ENCODE results near the gene OXER1.
A peak's percentile ranks its signal among the peaks of the same experiment; 100 is the strongest.

Gene OXER1, protein sequence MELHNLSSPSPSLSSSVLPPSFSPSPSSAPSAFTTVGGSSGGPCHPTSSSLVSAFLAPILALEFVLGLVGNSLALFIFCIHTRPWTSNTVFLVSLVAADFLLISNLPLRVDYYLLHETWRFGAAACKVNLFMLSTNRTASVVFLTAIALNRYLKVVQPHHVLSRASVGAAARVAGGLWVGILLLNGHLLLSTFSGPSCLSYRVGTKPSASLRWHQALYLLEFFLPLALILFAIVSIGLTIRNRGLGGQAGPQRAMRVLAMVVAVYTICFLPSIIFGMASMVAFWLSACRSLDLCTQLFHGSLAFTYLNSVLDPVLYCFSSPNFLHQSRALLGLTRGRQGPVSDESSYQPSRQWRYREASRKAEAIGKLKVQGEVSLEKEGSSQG

DNA sequence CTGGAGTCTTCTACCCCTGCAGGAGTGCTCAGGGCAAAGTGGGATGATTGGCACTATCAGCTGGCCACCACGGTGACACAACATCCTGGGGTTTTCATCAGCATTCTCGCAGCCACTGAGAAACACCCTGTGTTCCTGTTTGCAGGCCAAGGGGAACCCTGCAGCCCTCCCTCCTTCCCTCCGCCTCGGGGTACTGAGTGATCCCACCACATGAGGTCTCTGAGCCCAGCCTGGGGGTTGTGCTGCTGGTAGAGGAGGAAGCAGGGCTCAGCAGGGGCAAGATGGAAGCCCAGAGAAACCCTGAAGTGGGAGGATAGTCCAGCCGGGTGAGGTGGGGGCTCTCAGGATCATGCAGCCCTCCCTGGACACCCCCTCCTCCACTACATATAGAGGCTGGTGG, at the start of gene OXER1:
Gene OXER1 (minus strand): TSS at position 40 of the 400 bp plus-strand sequence. CDS start 73 bp downstream, outside the sequence.
- H3K9me3 ChIP-seq (ENCODE audit: low read depth, low read length): no peaks in the 10 kb centered on the region
- H3K4me3 ChIP-seq: no peak within 1 kb of the TSS
- DNase-seq (ENCODE audit: low read depth, low spot score): no peak
- no peak within 1 kb of the TSS for H3K27ac ChIP-seq
- TF ChIP-seq EZH2 (IDR thresholded peaks at IDR 0.05): no peak
- TF ChIP-seq POLR2AphosphoS5 (IDR thresholded peaks at IDR 0.05; ENCODE audit: borderline replicate concordance, low read depth, low read length): no peak
- TF ChIP-seq FOXP2 (optimal IDR thresholded peaks at IDR 0.05; ENCODE audit: control extremely low read depth, extremely low read length, insufficient read depth): no peak
- H3K9ac ChIP-seq (ENCODE audit: insufficient read length): no peak within 1 kb of the TSS
- no peaks in the 10 kb centered on the region for H3K36me3 ChIP-seq (ENCODE audit: insufficient read depth, low read length)

DNA sequence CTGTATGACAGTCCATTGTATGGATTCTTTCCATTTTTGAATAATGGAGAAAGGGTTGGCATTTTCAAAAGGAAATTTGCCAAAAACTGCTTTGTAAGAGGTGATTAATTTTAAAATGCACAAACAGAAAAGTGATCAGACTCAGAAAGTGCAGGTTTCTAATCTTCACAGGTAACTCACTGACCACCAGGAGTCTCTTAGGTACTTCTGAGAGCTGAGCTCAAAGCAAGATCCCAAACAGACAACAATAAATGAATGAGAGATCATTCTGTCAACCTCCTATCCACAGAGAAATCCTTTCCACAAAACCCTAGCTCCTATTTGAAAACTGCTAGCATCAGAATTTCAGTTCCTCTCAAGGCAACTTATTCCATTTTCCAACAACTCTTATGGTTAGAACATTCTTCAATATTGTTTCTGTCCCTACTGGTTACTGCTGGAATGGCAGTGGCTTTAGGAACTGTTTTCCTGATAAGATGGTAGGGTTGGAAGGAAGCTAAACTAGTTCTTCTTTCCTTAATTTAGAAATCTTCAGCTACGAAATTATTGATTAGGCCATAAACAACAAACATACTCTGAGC, 49.1 kb upstream of the OXER1 start:
- Histone ChIP-seq H3K9me3 (ENCODE audit: low read depth, low read length) (no peaks in the 10 kb centered on the region), H3K36me3 (ENCODE audit: insufficient read depth, low read length) (no peaks in the 10 kb centered on the region)
- DNase-seq (ENCODE audit: low read depth, low spot score): no peak

DNA sequence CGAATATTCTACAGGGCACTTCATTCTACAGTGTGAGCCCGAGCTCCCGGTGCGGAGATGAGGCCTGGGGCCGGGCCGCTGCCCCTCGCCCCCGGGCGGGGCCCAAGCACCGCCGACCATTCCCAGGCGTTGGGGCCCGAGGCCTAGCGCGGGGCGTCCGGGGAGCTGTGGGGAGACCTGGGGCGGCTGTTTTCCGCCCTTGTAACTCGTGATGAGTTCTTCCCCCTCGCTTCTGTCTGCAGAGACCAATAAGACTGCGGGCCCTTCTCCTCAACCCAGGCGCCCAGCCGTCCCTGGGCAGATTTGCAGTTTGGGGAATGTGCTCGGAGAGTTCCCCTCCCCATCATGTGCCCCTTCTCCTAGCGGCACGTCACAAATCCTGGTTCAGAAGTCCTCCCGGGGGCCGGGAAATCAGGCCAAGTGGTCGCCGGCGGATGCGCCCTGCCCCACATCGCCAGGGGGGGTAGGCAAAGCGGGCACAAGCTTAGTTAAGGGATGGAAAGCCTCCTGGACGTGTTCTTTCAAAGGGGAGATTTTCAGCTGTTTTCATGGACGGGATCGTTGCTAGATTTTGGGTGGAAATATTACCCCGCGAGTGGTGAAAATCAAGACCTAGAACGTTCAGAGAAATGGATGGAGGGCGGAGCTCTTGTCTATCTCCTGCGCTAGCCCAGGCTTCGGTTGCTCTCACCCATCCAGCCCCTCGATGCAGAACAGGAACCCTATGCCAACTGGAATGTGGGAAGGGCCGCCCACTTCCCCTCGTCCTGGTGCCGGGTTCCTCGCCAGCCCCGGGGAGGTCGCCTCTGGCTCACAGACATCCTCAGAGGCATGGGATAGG, 47.3 kb upstream of the OXER1 start:
- Histone ChIP-seq H3K4me3 (peak overlapping the region; percentile 95), H3K9ac (ENCODE audit: insufficient read length) (no peak overlapping the region), H3K36me3 (ENCODE audit: insufficient read depth, low read length) (no peaks in the 10 kb centered on the region), H3K27ac (no peak overlapping the region), H3K9me3 (ENCODE audit: low read depth, low read length) (no peaks in the 10 kb centered on the region)
- DNase-seq (ENCODE audit: low read depth, low spot score): no peak
- TF ChIP-seq EZH2 (IDR thresholded peaks at IDR 0.05) (no peak), FOXP2 (optimal IDR thresholded peaks at IDR 0.05; ENCODE audit: control extremely low read depth, extremely low read length, insufficient read depth) (no peak), POLR2AphosphoS5 (IDR thresholded peaks at IDR 0.05; ENCODE audit: borderline replicate concordance, low read depth, low read length) (no peak)

More for the DNA sequence above, 49.1 kb upstream of the OXER1 start:
- no peak overlapping the region for H3K4me3 ChIP-seq
- no peak overlapping the region for H3K9ac ChIP-seq (ENCODE audit: insufficient read length)
- TF ChIP-seq EZH2 (IDR thresholded peaks at IDR 0.05): no peak
- TF ChIP-seq POLR2AphosphoS5 (IDR thresholded peaks at IDR 0.05; ENCODE audit: borderline replicate concordance, low read depth, low read length): no peak
- TF ChIP-seq FOXP2 (optimal IDR thresholded peaks at IDR 0.05; ENCODE audit: control extremely low read depth, extremely low read length, insufficient read depth): no peak
- H3K27ac ChIP-seq: no peak overlapping the region

DNA sequence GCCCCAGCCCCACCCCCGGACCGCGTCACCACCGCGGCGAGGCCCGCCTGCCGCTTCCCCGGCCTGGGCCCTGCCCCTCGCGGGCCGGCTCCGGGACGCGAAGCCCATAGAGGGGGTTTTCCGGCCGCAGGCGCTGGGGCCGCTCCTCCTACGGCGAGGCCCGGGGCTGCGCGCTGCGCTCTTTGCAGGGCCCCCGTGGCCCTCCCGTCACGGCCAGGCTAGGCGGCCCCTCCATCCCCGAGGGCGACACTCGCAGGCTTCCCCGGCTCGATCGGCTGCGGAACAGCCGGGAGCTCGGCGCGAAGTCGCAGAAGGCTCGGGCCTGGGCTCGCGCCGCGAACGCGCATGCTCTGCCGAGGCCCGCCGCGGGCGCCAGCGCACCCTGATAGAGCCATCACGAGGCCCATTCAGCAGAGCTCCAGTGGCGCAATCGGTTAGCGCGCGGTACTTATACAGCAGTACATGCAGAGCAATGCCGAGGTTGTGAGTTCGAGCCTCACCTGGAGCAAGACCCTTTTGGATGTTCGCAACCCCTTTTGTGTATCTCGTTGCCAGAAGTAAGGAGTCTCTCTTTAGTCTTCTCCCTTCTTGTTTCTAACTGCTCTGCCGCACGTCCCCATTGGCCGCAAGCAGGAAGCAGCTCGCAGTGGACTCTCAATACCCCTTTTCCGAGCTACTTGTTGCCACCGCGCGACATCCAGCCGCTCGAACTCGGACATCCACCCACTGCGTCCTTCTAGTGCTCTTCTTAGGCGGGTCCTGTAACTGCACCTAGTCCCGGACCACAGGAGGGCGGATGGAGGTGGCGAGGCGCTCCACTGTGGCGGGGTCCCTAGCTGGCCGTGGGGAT, 46.4 kb upstream of the OXER1 start:
- peak overlapping the region; percentile 94 for H3K27ac ChIP-seq
- no peaks in the 10 kb centered on the region for H3K9me3 ChIP-seq (ENCODE audit: low read depth, low read length)
- H3K36me3 ChIP-seq (ENCODE audit: insufficient read depth, low read length): no peaks in the 10 kb centered on the region
- peak overlapping the region; percentile 94 for H3K9ac ChIP-seq (ENCODE audit: insufficient read length)
- peak; percentile 96 for DNase-seq (ENCODE audit: low read depth, low spot score)
- peak; percentile 78 for TF ChIP-seq POLR2AphosphoS5 (IDR thresholded peaks at IDR 0.05; ENCODE audit: borderline replicate concordance, low read depth, low read length)
- no peak for TF ChIP-seq FOXP2 (optimal IDR thresholded peaks at IDR 0.05; ENCODE audit: control extremely low read depth, extremely low read length, insufficient read depth)
- H3K4me3 ChIP-seq: peak overlapping the region; percentile 95

DNA sequence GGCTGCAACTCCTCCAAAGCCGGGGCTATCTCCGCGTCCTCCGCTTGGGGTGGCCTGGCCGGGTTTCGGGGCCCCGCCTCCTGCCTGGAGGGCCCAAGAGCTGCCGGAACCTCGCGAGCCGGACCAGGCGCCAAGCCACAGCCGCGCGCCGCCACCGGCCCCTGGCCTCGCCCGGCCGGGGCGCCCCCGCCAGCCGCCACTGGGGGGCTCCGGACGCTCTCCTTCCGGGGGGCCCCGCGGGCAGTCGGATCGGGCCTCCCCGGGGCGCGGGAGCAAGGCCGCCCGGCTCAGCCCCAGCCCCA, 45.8 kb upstream of the OXER1 start:
- Histone ChIP-seq H3K9me3 (ENCODE audit: low read depth, low read length) (no peaks in the 10 kb centered on the region), H3K27ac (peak overlapping the region; percentile 94), H3K36me3 (ENCODE audit: insufficient read depth, low read length) (no peaks in the 10 kb centered on the region), H3K4me3 (peak overlapping the region; percentile 95), H3K9ac (ENCODE audit: insufficient read length) (peak overlapping the region; percentile 94)
- no peak for DNase-seq (ENCODE audit: low read depth, low spot score)
- TF ChIP-seq FOXP2 (optimal IDR thresholded peaks at IDR 0.05; ENCODE audit: control extremely low read depth, extremely low read length, insufficient read depth) (no peak), EZH2 (IDR thresholded peaks at IDR 0.05) (no peak), POLR2AphosphoS5 (IDR thresholded peaks at IDR 0.05; ENCODE audit: borderline replicate concordance, low read depth, low read length) (no peak)

DNA sequence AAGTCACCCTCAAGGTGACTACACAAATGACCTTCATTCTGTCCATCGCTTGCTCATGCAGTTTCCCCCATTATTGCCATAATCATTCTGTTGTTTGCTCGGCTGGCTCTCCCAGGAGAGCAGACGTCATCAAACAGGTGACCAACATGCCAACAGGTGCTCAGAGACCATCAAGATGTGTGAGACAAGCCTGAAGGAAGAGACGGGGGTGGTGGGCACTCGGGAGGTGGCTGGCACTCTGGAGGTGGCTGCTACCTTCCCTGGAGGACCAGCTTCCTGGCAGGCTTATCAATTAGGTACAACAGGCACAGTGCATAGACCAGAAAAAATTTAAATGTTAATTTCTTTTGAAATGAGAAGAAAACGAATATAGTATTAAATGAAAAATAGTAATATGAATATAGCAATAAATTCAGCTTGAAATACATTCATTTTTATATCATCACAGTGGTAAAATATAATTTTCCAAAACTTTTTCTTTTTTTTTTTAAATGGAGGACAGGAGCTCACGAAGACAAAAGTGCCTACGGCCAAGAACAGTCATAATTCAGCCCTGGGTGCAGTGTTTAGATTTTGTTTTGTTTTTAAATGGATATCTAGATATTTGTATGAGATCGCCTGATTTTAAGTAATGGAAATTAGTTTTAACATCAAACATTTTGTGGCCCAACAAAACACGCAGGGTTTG, 45.3 kb upstream of the OXER1 start:
- DNase-seq (ENCODE audit: low read depth, low spot score): no peak
- H3K36me3 ChIP-seq (ENCODE audit: insufficient read depth, low read length): no peaks in the 10 kb centered on the region
- H3K9ac ChIP-seq (ENCODE audit: insufficient read length): peak overlapping the region; percentile 94
- peak overlapping the region; percentile 94 for H3K27ac ChIP-seq
- TF ChIP-seq POLR2AphosphoS5 (IDR thresholded peaks at IDR 0.05; ENCODE audit: borderline replicate concordance, low read depth, low read length): no peak
- no peak for TF ChIP-seq FOXP2 (optimal IDR thresholded peaks at IDR 0.05; ENCODE audit: control extremely low read depth, extremely low read length, insufficient read depth)
- no peak for TF ChIP-seq EZH2 (IDR thresholded peaks at IDR 0.05)
- no peaks in the 10 kb centered on the region for H3K9me3 ChIP-seq (ENCODE audit: low read depth, low read length)
- peak overlapping the region; percentile 95 for H3K4me3 ChIP-seq

DNA sequence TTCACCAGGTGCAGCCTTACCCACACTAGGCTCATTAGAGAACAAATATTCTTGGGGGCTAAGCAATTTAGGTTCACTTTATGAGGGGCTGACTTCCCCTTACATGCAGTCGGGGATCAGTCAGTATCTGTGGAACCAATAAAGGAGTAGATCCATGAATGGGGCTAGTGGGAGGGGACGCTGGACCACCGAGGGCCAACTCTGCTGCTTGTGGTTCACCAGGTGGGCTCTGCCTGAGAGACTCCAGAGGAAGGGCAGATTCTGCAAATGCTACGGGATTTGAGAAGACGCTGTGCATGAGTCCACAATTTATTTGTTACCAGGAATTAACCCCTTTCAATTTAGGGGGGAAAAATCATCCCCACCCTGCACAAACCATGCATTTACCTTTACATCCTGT, 44.4 kb upstream of the OXER1 start:
- no peak for DNase-seq (ENCODE audit: low read depth, low spot score)
- Histone ChIP-seq H3K36me3 (ENCODE audit: insufficient read depth, low read length) (no peaks in the 10 kb centered on the region), H3K27ac (no peak overlapping the region), H3K4me3 (no peak overlapping the region), H3K9me3 (ENCODE audit: low read depth, low read length) (no peaks in the 10 kb centered on the region), H3K9ac (ENCODE audit: insufficient read length) (no peak overlapping the region)
- no peak for TF ChIP-seq EZH2 (IDR thresholded peaks at IDR 0.05)
- TF ChIP-seq FOXP2 (optimal IDR thresholded peaks at IDR 0.05; ENCODE audit: control extremely low read depth, extremely low read length, insufficient read depth): no peak
- no peak for TF ChIP-seq POLR2AphosphoS5 (IDR thresholded peaks at IDR 0.05; ENCODE audit: borderline replicate concordance, low read depth, low read length)

Measured in SK-N-MC (cell line).